ENCODE data around the gene DMTF1.

DNA sequence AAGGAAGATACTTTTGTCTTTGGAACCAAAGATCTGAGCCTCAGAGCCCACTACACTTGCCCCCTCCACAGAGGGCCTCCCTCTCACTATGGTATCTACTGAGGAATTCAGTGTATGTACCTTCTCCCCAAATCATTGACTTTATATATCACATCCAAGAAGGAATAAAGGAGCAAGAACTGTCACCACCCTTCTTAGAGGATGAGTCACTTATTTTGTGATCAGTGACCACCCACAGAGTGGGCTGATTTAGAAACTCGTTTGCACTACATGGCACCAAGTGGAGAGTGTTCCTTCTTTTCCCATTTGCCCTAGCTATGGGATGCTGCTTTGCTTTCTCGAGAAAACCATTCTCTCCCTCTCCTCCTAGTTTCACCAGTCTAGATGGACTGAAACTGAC, 61.6 kb downstream of the DMTF1 start:
- TF ChIP-seq, protein P1, sequence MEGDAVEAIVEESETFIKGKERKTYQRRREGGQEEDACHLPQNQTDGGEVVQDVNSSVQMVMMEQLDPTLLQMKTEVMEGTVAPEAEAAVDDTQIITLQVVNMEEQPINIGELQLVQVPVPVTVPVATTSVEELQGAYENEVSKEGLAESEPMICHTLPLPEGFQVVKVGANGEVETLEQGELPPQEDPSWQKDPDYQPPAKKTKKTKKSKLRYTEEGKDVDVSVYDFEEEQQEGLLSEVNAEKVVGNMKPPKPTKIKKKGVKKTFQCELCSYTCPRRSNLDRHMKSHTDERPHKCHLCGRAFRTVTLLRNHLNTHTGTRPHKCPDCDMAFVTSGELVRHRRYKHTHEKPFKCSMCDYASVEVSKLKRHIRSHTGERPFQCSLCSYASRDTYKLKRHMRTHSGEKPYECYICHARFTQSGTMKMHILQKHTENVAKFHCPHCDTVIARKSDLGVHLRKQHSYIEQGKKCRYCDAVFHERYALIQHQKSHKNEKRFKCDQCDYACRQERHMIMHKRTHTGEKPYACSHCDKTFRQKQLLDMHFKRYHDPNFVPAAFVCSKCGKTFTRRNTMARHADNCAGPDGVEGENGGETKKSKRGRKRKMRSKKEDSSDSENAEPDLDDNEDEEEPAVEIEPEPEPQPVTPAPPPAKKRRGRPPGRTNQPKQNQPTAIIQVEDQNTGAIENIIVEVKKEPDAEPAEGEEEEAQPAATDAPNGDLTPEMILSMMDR (conservative IDR thresholded peaks at IDR 0.05 in 1 of 2, IDR thresholded peaks at IDR 0.05 in 1 of 2; ENCODE audit: low read depth in 1 of 2, low read length in 2 of 2) = no peak
- TF ChIP-seq EZH2 (IDR thresholded peaks at IDR 0.05; ENCODE audit: low read length, missing control alignments) = no peak

Data from fibroblast of lung (primary cell).